ENCODE data around the gene CCDC28A.

The CCDC28A gene

DNA sequence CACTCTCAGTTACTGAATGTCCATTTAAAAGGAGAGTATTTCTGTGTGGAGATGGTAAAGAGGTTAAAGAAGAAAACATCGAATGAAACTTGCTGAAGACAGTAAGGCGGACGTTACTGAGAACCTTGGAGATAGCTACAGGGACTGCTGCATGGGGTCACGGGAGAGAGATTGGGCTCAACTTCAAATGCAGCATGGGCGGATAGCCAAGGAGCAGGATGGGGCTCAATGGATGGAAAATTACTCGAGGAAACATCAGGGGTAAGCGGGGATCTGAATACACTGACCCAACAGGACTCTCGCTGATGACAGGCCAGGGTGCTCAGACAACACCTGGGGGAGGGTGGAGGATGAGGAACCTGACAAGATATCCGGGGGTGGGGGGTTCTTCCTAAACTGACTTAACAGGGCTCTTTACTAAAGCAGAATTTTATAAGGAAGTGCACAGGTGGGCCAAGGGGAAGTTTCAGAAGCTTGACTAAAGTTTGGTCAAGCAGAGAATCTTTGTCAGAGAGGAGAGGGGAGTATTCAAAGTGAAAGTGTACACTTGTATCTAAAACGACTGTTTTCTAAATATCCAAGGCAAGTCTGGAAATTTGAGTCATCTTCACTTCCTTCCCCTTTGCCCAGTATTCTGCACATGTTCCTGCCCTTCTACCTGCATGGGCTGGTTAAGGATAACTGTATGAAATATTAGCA lies 45.1 kb downstream of the CCDC28A start:
- TF ChIP-seq EGR1 (IDR thresholded peaks at IDR 0.05) (no peak), ZBTB7A (IDR thresholded peaks at IDR 0.05; ENCODE audit: low read depth) (no peak), TAF1 (IDR thresholded peaks at IDR 0.05; ENCODE audit: low read depth) (no peak), REST (IDR thresholded peaks at IDR 0.05; ENCODE audit: low read depth) (no peak), CEBPB (IDR thresholded peaks at IDR 0.05) (no peak), TCF12 (IDR thresholded peaks at IDR 0.05; ENCODE audit: low read depth) (no peak), EP300 (IDR thresholded peaks at IDR 0.05; ENCODE audit: borderline replicate concordance) (no peak), RAD21 (IDR thresholded peaks at IDR 0.05; ENCODE audit: low read depth) (no peak), TEAD4 (IDR thresholded peaks at IDR 0.05) (no peak), CREB1 (IDR thresholded peaks at IDR 0.05; ENCODE audit: low read depth) (no peak), YY1 (IDR thresholded peaks at IDR 0.05; ENCODE audit: low read depth) (no peak), NFIC (IDR thresholded peaks at IDR 0.05) (no peak), FOXM1 (IDR thresholded peaks at IDR 0.05; ENCODE audit: borderline replicate concordance, low read depth) (no peak)
- TF ChIP-seq, protein P1, sequence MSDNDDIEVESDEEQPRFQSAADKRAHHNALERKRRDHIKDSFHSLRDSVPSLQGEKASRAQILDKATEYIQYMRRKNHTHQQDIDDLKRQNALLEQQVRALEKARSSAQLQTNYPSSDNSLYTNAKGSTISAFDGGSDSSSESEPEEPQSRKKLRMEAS (IDR thresholded peaks at IDR 0.05): no peak; the same call in 1 of the 2 replicates
- TF ChIP-seq, protein P2, sequence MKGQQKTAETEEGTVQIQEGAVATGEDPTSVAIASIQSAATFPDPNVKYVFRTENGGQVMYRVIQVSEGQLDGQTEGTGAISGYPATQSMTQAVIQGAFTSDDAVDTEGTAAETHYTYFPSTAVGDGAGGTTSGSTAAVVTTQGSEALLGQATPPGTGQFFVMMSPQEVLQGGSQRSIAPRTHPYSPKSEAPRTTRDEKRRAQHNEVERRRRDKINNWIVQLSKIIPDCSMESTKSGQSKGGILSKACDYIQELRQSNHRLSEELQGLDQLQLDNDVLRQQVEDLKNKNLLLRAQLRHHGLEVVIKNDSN (IDR thresholded peaks at IDR 0.05): no peak

DNA sequence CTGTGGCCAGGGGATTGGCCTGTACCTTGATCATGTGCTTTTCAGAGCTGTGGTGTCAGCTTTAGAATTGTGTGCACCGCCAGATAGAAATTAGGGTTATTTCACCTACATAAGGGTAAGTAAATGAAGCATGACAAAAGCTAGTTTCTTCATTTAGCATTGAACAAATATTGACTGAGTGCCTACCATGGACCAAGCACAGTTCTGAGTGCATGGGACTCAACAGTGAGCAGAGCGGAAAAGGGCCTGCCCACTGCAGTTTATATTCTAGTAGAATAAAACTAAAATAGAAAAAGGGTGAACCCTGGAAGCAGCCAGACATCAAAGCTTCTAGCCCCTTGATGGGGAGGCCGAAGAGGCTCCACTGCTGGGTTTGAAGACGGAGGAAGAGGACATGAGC lies 48.0 kb downstream of the CCDC28A start:
- no peak for TF ChIP-seq TCF12 (IDR thresholded peaks at IDR 0.05; ENCODE audit: low read depth)
- TF ChIP-seq RAD21 (IDR thresholded peaks at IDR 0.05; ENCODE audit: low read depth): no peak
- TF ChIP-seq EP300 (IDR thresholded peaks at IDR 0.05; ENCODE audit: borderline replicate concordance): no peak
- no peak for TF ChIP-seq YY1 (IDR thresholded peaks at IDR 0.05; ENCODE audit: low read depth)
- TF ChIP-seq, protein P1 (IDR thresholded peaks at IDR 0.05): no peak
- TF ChIP-seq TAF1 (IDR thresholded peaks at IDR 0.05; ENCODE audit: low read depth): no peak
- TF ChIP-seq NFIC (IDR thresholded peaks at IDR 0.05): no peak
- TF ChIP-seq, protein P2 (IDR thresholded peaks at IDR 0.05): no peak
- TF ChIP-seq TEAD4 (IDR thresholded peaks at IDR 0.05): no peak
- no peak for TF ChIP-seq EGR1 (IDR thresholded peaks at IDR 0.05)
- no peak for TF ChIP-seq CEBPB (IDR thresholded peaks at IDR 0.05)
- no peak for TF ChIP-seq REST (IDR thresholded peaks at IDR 0.05; ENCODE audit: low read depth)

- TF ChIP-seq TEAD4 (IDR thresholded peaks at IDR 0.05) (no peak), TCF12 (IDR thresholded peaks at IDR 0.05; ENCODE audit: low read depth) (no peak), ZBTB7A (IDR thresholded peaks at IDR 0.05; ENCODE audit: low read depth) (no peak)
These were observed 51.0 kb downstream of the CCDC28A start for GRCh38 chr6:138824482-138825144.

GRCh38 chr6:138830248-138830647 lies 56.7 kb downstream of the CCDC28A start:
- TF ChIP-seq RAD21 (IDR thresholded peaks at IDR 0.05; ENCODE audit: low read depth) (no peak), EP300 (IDR thresholded peaks at IDR 0.05; ENCODE audit: borderline replicate concordance) (no peak), YY1 (IDR thresholded peaks at IDR 0.05; ENCODE audit: low read depth) (no peak), EGR1 (IDR thresholded peaks at IDR 0.05) (no peak), CEBPB (IDR thresholded peaks at IDR 0.05) (no peak), REST (IDR thresholded peaks at IDR 0.05; ENCODE audit: low read depth) (no peak), TEAD4 (IDR thresholded peaks at IDR 0.05) (no peak), FOXM1 (IDR thresholded peaks at IDR 0.05; ENCODE audit: borderline replicate concordance, low read depth) (no peak), TCF12 (IDR thresholded peaks at IDR 0.05; ENCODE audit: low read depth) (no peak), CREB1 (IDR thresholded peaks at IDR 0.05; ENCODE audit: low read depth) (no peak), TAF1 (IDR thresholded peaks at IDR 0.05; ENCODE audit: low read depth) (no peak)
- TF ChIP-seq, protein P2 (IDR thresholded peaks at IDR 0.05): no peak
